Endothelial cell (in vitro differentiated cells): ENCODE results near the gene PCDHGA5. TPM values are rescaled to one million over a fixed set of nuclear protein-coding genes. Genes with fewer than 3 reads are reported as not detected.
A peak's percentile ranks its signal among the peaks of the same experiment; 100 is the strongest.

Experiments
- DNase-seq: peaks from one replicate; pipeline ENCODE4 v3.0.0; 2021; ENCODE audit warnings: low spot score
- H3K27ac Mint-ChIP-seq: one replicate; pipeline ENCODE4 v1.8.0; 2021; ENCODE audit warnings: mixed read lengths, inconsistent platforms; ENCODE audit not compliant: unreplicated experiment
- H3K27me3 Mint-ChIP-seq: one replicate; pipeline ENCODE4 v1.8.0; 2021; ENCODE audit warnings: mild to moderate bottlenecking, moderate library complexity, mixed read lengths, inconsistent platforms; ENCODE audit not compliant: unreplicated experiment
- H3K36me3 Mint-ChIP-seq: one replicate; pipeline ENCODE4 v1.8.0; 2021; ENCODE audit warnings: mild to moderate bottlenecking, low read depth, mixed read lengths, inconsistent platforms; ENCODE audit not compliant: unreplicated experiment
- H3K4me1 Mint-ChIP-seq: one replicate; pipeline ENCODE4 v1.8.0; 2021; ENCODE audit warnings: mild to moderate bottlenecking, mixed read lengths, inconsistent platforms; ENCODE audit not compliant: unreplicated experiment
- H3K4me3 Mint-ChIP-seq: one replicate; pipeline ENCODE4 v1.8.0; 2021; ENCODE audit warnings: mild to moderate bottlenecking, mixed read lengths, inconsistent platforms; ENCODE audit not compliant: unreplicated experiment
- H3K9me3 Mint-ChIP-seq: one replicate; pipeline ENCODE4 v1.8.0; 2021; ENCODE audit warnings: mixed read lengths, inconsistent platforms; ENCODE audit not compliant: unreplicated experiment
- CTCF ChIP-seq: fragments of 200-600 bp; sonication (generic); IDR thresholded peaks from one replicate; pipeline ENCODE4 v1.5.0; 2021; ENCODE audit warnings: antibody characterized with exemption; ENCODE audit not compliant: unreplicated experiment
- total RNA-seq: library from RNA; stranded (reverse); fragmentation: NEBNext Ultra II Directional; extraction: Animal tissue kit (Norgen Biotek cat#: 25700); gene quantifications from one replicate; pipeline ENCODE4 v1.2.1, GENCODE V29; 2021; ENCODE audit not compliant: unreplicated experiment

Gene PCDHGA5
- total RNA-seq, 1 donor from 2014 or later, result 2.4 TPM

- Mint-ChIP-seq H3K27me3 (peaks cover 5% of the 10 kb centered on the region), H3K4me1 (peaks cover 13% of the 10 kb centered on the region), H3K4me3 (peak overlapping the region; percentile 51), H3K27ac (no peak overlapping the region), H3K9me3 (peaks cover 27% of the 10 kb centered on the region), H3K36me3 (peaks cover 47% of the 10 kb centered on the region)
- no peak for TF ChIP-seq CTCF
- DNase-seq, result no peak
These were observed 8.3 kb upstream of the PCDHGA5 start for GRCh38 chr5:141355641-141356040.

DNA sequence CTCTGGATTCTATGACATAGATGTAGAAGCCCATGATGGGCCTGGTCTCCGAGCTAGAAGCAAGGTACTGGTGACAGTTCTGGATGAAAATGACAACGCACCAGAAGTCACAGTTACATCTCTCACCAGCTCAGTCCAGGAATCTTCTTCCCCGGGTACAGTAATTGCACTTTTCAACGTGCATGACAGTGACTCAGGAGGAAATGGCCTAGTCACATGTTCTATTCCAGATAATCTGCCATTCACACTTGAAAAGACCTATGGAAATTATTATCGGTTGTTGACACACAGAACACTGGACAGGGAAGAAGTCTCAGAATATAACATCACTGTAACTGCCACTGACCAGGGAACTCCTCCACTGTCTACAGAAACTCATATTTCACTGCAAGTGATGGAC lies 7.8 kb upstream of the PCDHGA5 start:
- Mint-ChIP-seq H3K27me3 (peaks cover 8% of the 10 kb centered on the region), H3K4me1 (peaks cover 15% of the 10 kb centered on the region), H3K27ac (no peak overlapping the region), H3K9me3 (peaks cover 32% of the 10 kb centered on the region), H3K36me3 (peaks cover 52% of the 10 kb centered on the region), H3K4me3 (peak overlapping the region; percentile 47)
- TF ChIP-seq CTCF, result no peak
- DNase-seq, result no peak

- Mint-ChIP-seq H3K27me3 (peaks cover 10% of the 10 kb centered on the region), H3K4me1 (peaks cover 15% of the 10 kb centered on the region), H3K27ac (no peak overlapping the region), H3K4me3 (no peak overlapping the region), H3K9me3 (peaks cover 35% of the 10 kb centered on the region), H3K36me3 (peaks cover 55% of the 10 kb centered on the region)
- no peak for DNase-seq
- TF ChIP-seq CTCF, result no peak
These were observed 7.0 kb upstream of the PCDHGA5 start for GRCh38 chr5:141356950-141357349.

- DNase-seq, result peak; percentile 26
- Mint-ChIP-seq H3K4me3 (peak within 1 kb of the TSS; percentile 70), H3K4me1 (peaks cover 23% of the 10 kb centered on the region), H3K9me3 (peaks cover 44% of the 10 kb centered on the region), H3K27me3 (peaks cover 15% of the 10 kb centered on the region), H3K27ac (peak within 1 kb of the TSS; percentile 95), H3K36me3 (peaks cover 67% of the 10 kb centered on the region)
- TF ChIP-seq CTCF, result peak; percentile 63
These were observed 4.1 kb upstream of the PCDHGA5 start, which contains the start of gene PCDHGB2 for GRCh38 chr5:141359790-141360426. TSS of gene PCDHGB2 (plus strand) at chr5:141359994. CDS start at chr5:141360136, 142 bp downstream.

GRCh38 chr5:141360685-141361084 lies 3.3 kb upstream of the PCDHGA5 start:
- peak overlapping the region; percentile 70 for H3K4me3 Mint-ChIP-seq
- TF ChIP-seq CTCF, result no peak
- peaks cover 18% of the 10 kb centered on the region for H3K27me3 Mint-ChIP-seq
- H3K4me1 Mint-ChIP-seq, result peaks cover 23% of the 10 kb centered on the region
- peaks cover 68% of the 10 kb centered on the region for H3K36me3 Mint-ChIP-seq
- no peak for DNase-seq
- peak overlapping the region; percentile 67 for H3K27ac Mint-ChIP-seq
- peaks cover 51% of the 10 kb centered on the region for H3K9me3 Mint-ChIP-seq
